Uterus (tissue), 4 donors: ENCODE results near the gene PLA2G4C. TPM values are rescaled to one million over a fixed set of nuclear protein-coding genes. Genes with fewer than 3 reads are reported as not detected.
A peak's percentile ranks its signal among the peaks of the same experiment; 100 is the strongest.

Experiments
- DNase-seq, 2 donors: peaks; one replicate each; pipeline ENCODE4 v3.0.0-alpha.2; 2019 to 2020
- H3K27ac ChIP-seq, 2 donors: fragments of 200-600 bp; sonication (generic); 1 replicate in 1 of 2; 2 replicates in 1 of 2; pipeline ENCODE4 v1.5.1; 2016 to 2018
- H3K27me3 ChIP-seq, 2 donors: fragments of 200-600 bp; sonication (generic); one replicate each; pipeline ENCODE4 v1.5.1; 2018 to 2019; ENCODE audit warnings: control low read depth in 1 of 2
- H3K36me3 ChIP-seq, 2 donors: fragments of 200-600 bp; sonication (generic); one replicate each; pipeline ENCODE4 v1.5.1; 2019; ENCODE audit warnings: control low read depth in 1 of 2
- H3K4me1 ChIP-seq, 2 donors: fragments of 200-600 bp; sonication (generic); one replicate each; pipeline ENCODE4 v1.5.1; 2018 to 2019; ENCODE audit warnings: control low read depth in 1 of 2
- H3K4me3 ChIP-seq, 2 donors: fragments of 200-600 bp; sonication (generic); 1 replicate in 1 of 2; 2 replicates in 1 of 2; pipeline ENCODE4 v1.5.1; 2018 to 2019; ENCODE audit warnings: mild to moderate bottlenecking in 1 of 2
- H3K9me3 ChIP-seq, 2 donors: fragments of 200-600 bp; sonication (generic); one replicate each; pipeline ENCODE4 v1.5.1; 2019; ENCODE audit warnings: control low read depth in 1 of 2
- POLR2A ChIP-seq, 2 donors: fragments of 450-650 bp; IDR thresholded peaks; one replicate each; pipeline ENCODE4 v1.6.1; 2016; ENCODE audit warnings: antibody characterized with exemption in 2 of 2, mild to moderate bottlenecking in 1 of 2, moderate library complexity in 1 of 2
- intact Hi-C: fragments of 100-400 bp; cut with DNase I; formaldehyde crosslinking; loops from one replicate; pipeline ENCODE4 v1.15.1; 2023; ENCODE audit warnings: low total_unique reads
- total RNA-seq, 4 donors: library from RNA; depleted of rRNA in 3 of 4; stranded (reverse); fragments of >200 nt in 3 of 4; gene quantifications; one replicate each; pipeline versions ENCODE4 v1.1.0 to v1.2.4, GENCODE V29; 2014 to 2023
- TF ChIP-seq, protein P1 (sequence below), 4 experiments: fragments of 200-600 bp in 2 of 4; fragments of 450-650 bp in 2 of 4; sonication (generic) in 2 of 4; IDR thresholded peaks; one replicate each; pipeline ENCODE4 v1.5.1; 2016 to 2019; ENCODE audit warnings: antibody characterized with exemption in 4 of 4, mild to moderate bottlenecking in 2 of 4, moderate library complexity in 1 of 4
- donor health status: DM: yes; HTN: yes; CAD: no.

Gene PLA2G4C, protein sequence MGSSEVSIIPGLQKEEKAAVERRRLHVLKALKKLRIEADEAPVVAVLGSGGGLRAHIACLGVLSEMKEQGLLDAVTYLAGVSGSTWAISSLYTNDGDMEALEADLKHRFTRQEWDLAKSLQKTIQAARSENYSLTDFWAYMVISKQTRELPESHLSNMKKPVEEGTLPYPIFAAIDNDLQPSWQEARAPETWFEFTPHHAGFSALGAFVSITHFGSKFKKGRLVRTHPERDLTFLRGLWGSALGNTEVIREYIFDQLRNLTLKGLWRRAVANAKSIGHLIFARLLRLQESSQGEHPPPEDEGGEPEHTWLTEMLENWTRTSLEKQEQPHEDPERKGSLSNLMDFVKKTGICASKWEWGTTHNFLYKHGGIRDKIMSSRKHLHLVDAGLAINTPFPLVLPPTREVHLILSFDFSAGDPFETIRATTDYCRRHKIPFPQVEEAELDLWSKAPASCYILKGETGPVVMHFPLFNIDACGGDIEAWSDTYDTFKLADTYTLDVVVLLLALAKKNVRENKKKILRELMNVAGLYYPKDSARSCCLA
- 10 to 100 TPM in 1 of 4 donors, 1 to 10 TPM in 3; 2.1 to 15.6 (median 5.3) TPM for total RNA-seq

DNA sequence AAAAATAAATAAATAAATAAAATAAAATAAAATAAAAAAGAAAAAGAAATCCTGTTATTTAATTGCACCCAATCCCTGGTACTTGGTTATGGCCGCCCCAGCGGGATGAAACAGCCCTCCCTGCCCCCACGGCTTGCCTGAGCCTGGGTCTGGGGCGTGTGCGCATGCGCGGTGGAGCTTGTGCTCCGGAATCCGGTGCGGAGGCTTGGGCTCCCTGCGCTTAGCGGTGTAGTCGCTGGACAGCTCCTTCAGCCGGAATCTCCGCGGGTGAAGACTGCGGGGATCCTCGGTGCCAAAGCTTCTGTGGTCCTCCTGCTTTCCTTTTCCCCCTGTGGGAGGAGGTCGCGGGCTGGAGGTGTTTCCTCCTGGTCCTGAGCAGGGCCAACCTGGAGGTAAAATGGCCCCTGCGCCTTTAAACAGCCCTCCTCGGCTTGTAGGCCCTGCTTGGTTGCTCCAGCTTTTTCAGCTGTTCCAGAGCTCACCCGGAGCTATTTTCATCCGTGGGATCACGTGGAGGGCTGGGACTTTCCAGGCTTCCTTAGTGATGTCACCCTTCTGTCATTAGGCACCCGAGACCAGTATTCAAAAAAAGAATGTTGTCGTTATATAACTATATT, at the start of gene PLA2G4C:
PLA2G4C (minus strand) TSS at position 468 of the 617 bp plus-strand sequence. CDS start 4,288 bp downstream, outside the sequence.
- Histone ChIP-seq H3K27me3 (no peaks in the 10 kb centered on the region), H3K4me3 (peak within 1 kb of the TSS; percentile 24 to 44), H3K4me1 (no peaks in the 10 kb centered on the region), H3K27ac (peak within 1 kb of the TSS; percentile 93 to 97), H3K36me3 (no peaks in the 10 kb centered on the region), H3K9me3 (no peaks in the 10 kb centered on the region)
- DNase-seq: peak; percentile 87 to 92
- intact Hi-C loops: no loop called here
- TF ChIP-seq, protein P1, sequence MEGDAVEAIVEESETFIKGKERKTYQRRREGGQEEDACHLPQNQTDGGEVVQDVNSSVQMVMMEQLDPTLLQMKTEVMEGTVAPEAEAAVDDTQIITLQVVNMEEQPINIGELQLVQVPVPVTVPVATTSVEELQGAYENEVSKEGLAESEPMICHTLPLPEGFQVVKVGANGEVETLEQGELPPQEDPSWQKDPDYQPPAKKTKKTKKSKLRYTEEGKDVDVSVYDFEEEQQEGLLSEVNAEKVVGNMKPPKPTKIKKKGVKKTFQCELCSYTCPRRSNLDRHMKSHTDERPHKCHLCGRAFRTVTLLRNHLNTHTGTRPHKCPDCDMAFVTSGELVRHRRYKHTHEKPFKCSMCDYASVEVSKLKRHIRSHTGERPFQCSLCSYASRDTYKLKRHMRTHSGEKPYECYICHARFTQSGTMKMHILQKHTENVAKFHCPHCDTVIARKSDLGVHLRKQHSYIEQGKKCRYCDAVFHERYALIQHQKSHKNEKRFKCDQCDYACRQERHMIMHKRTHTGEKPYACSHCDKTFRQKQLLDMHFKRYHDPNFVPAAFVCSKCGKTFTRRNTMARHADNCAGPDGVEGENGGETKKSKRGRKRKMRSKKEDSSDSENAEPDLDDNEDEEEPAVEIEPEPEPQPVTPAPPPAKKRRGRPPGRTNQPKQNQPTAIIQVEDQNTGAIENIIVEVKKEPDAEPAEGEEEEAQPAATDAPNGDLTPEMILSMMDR (IDR thresholded peaks at IDR 0.05): peak in 1 of 4 experiments; percentile 26
- TF ChIP-seq POLR2A (IDR thresholded peaks at IDR 0.05): peak; percentile 61 to 67

DNA sequence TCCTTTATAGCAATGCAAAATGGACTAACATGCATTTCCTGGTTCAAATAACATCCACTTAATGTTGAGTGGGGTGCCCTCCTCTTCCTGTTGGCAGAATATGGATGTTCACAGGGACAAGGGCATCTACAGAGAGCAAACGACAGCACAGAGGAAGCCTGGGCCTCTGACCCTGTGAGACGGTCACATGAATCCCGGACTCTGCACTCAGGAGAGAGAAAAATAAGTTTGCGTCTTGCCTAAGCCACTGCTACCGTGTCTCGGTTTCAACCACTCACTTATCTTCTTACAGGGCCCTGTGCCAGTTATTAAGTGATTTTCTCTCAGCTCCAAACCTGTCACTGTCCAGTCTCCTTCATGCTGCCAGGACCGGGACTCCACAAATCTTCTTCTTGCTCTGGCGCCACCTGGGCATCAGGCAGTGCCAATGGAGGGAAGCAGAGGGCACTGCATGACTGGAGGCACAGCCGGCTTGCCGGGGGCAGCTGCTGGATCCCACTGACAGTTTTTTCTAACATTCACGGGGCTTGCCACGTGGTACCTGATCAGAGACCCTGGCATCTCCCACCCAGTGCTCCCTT, 47.7 kb upstream of the PLA2G4C start:
- H3K4me3 ChIP-seq: no peak overlapping the region
- no peak for DNase-seq
- no peaks in the 10 kb centered on the region for H3K27me3 ChIP-seq
- no peak overlapping the region for H3K27ac ChIP-seq
- TF ChIP-seq, protein P1 (IDR thresholded peaks at IDR 0.05): no peak
- TF ChIP-seq POLR2A (IDR thresholded peaks at IDR 0.05): no peak
- H3K36me3 ChIP-seq: no peaks in the 10 kb centered on the region
- H3K9me3 ChIP-seq: no peaks in the 10 kb centered on the region
- H3K4me1 ChIP-seq: no peaks in the 10 kb centered on the region
- intact Hi-C loops: no loop called here

DNA sequence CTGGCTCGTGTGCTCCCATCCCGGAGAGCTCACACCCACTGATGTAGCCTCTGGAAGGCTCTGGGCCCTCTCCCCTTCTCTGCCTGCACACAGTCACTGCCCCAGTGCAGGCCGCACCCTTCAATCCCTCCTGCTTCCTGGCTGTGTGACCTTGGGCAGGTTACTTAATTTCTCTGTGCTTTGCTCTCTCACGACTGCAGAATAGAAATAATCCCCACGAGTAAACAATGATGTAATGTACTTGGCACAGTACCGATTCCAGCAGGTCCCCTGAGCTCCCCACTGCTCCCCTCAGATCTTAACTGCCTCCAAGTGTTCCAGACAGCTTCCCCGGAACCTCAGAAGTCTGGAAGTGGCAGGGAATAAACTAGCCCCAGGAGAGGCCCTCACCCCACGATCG, 43.4 kb upstream of the PLA2G4C start:
- intact Hi-C loops: loop anchor here (5.0 kb wide), 1 partner anchor 47 kb away; no protein-coding TSS in a partner anchor
- H3K27me3 ChIP-seq: no peaks in the 10 kb centered on the region
- no peaks in the 10 kb centered on the region for H3K36me3 ChIP-seq
- DNase-seq: no peak
- no peaks in the 10 kb centered on the region for H3K4me1 ChIP-seq
- H3K27ac ChIP-seq: no peak overlapping the region
- TF ChIP-seq POLR2A (IDR thresholded peaks at IDR 0.05): no peak
- TF ChIP-seq, protein P1 (IDR thresholded peaks at IDR 0.05): no peak
- H3K4me3 ChIP-seq: no peak overlapping the region
- no peaks in the 10 kb centered on the region for H3K9me3 ChIP-seq

DNA sequence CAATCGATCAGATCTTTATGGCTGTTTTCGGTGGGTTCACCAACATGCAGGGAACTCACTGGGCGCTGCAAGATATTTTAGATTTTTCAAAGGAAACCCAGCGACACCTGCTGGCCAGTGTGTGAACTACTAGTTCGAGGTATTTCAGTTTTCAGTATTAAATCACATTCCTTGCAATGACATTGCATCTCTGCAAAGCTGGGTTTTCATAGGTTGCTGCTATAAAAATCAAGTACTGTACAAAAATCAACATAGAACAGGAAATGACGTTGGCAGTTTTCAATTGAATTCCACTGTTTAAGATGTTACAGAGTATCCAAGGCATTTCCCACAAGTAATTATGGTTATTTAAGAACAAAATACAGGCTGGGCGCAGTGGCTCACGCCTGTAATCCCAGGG, 41.9 kb upstream of the PLA2G4C start:
- Histone ChIP-seq H3K27me3 (no peaks in the 10 kb centered on the region), H3K4me1 (no peaks in the 10 kb centered on the region), H3K9me3 (no peaks in the 10 kb centered on the region), H3K36me3 (no peaks in the 10 kb centered on the region), H3K27ac (no peak overlapping the region), H3K4me3 (no peak overlapping the region)
- peak; percentile 68 to 72 for DNase-seq
- TF ChIP-seq, protein P1 (IDR thresholded peaks at IDR 0.05): peak; percentile 80 to 88 (median 82)
- TF ChIP-seq POLR2A (IDR thresholded peaks at IDR 0.05): no peak
- intact Hi-C loops: loop anchor here (5.0 kb wide), 1 partner anchor 45 kb away; no protein-coding TSS in a partner anchor
